ENCODE data around the gene SDCCAG8. TPM values are rescaled to one million over a fixed set of nuclear protein-coding genes. Genes with fewer than 3 reads are reported as not detected.
A peak's percentile ranks its signal among the peaks of the same experiment; 100 is the strongest.

Gene SDCCAG8
- total RNA-seq, 1 donor = 41.0 TPM

DNA sequence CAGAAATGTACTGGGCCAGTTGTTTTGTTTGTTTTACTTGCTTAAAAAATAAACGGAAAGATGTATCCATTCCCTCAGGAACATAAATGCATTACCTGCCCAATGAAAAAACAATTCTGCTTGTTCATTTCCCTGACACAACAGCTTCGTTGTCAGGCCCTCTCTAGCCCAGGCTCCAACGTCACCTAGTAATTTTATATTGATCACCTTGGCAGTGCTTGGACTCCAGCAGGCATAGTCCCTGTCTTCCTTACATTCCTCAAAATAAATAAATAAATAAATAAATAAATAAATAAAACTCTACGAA is 2.0 kb upstream of the SDCCAG8 start:
- no peak for DNase-seq (ENCODE audit: low read depth)
- peak overlapping the region; percentile 85 for H3K4me3 ChIP-seq (ENCODE audit: low read depth, low read length)
- TF ChIP-seq, protein P1, sequence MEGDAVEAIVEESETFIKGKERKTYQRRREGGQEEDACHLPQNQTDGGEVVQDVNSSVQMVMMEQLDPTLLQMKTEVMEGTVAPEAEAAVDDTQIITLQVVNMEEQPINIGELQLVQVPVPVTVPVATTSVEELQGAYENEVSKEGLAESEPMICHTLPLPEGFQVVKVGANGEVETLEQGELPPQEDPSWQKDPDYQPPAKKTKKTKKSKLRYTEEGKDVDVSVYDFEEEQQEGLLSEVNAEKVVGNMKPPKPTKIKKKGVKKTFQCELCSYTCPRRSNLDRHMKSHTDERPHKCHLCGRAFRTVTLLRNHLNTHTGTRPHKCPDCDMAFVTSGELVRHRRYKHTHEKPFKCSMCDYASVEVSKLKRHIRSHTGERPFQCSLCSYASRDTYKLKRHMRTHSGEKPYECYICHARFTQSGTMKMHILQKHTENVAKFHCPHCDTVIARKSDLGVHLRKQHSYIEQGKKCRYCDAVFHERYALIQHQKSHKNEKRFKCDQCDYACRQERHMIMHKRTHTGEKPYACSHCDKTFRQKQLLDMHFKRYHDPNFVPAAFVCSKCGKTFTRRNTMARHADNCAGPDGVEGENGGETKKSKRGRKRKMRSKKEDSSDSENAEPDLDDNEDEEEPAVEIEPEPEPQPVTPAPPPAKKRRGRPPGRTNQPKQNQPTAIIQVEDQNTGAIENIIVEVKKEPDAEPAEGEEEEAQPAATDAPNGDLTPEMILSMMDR (IDR thresholded peaks at IDR 0.05; ENCODE audit: insufficient read depth, low read depth, low read length) = no peak

DNA sequence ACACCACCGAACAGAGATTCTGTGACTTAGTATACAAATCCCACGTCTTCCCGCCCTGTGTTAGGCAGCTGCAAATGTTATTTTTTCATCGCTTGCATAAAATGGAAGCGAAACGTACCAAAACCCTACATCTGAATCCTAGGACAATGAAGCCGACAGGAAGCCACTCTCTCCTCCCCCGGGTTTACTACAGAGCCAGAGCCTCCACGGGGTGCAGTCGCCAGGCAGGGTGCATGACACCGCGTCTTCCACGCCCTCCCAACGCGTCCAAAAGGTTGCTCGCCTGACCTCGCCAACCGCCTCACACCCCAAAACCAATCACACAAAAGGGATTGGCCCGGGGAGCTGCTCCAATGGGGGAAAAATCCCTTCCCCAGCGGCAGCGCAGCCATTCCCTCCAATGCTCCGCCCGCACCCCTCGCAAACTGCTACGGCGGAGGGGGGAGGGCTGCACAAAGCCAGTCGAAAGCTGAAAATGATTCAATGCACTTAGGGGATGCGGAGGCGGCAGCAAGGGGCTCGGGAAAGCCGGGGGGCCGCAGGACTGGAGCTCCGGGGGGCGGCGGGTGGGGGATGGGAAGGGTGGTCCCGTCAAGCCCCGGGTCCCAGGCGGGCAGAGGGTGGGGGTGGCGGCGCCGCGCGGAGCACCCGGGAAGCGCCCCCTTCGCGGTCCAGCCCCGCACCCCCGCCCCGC is 1.5 kb upstream of the SDCCAG8 start:
- TF ChIP-seq, protein P1 (IDR thresholded peaks at IDR 0.05; ENCODE audit: insufficient read depth, low read depth, low read length) = no peak
- DNase-seq (ENCODE audit: low read depth) = peak; percentile 64
- peak overlapping the region; percentile 85 for H3K4me3 ChIP-seq (ENCODE audit: low read depth, low read length)

DNA sequence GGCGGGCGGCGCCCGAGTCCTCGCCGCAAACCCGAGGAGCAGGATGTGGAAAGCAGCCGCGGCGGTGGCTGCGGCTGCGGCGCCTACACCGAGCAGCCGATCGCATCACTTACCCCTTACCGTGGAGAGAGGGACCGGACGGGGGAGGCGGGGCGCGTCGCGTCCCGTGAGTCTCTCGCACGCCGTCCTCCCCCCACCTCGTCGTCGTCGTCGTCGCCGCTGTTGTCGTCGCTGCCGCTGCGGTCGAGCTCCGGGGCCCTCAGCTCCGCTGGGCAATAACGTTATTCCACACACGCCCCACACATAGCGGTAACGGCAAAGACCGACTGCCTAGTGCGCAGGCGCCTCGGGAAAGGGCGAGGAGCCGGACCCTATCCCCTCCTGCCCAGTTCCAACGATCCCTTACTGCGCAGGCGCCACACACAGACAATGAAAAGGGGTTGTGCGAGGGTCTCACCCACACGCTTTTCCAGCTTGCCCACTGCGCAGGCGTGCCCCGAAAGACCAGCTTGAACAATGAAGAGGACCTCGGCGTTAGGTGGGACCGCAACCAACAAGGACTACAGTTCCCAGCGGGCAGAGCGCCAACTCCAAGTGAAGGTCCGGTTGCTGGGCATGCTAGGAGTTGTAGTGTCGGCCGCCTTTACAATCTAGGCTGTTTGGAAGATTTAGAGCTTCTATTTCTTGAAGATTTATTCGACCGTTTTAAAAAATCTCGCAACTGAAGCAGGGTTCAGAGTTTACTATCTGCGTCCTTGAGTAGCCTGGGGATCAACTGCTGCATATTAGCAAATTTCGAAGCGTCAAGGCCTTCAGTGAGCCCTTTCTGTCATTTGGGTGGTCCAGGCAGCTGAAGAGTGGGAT is 682 bp upstream of the SDCCAG8 start, which contains the start of gene CEP170:
Gene CEP170, minus strand, starts transcription at position 355 of the 864 bp plus-strand sequence. CDS start 30,001 bp downstream, outside the sequence.
- TF ChIP-seq, protein P1 (IDR thresholded peaks at IDR 0.05; ENCODE audit: insufficient read depth, low read depth, low read length) = no peak
- DNase-seq (ENCODE audit: low read depth) = peak; percentile 96
- peak within 1 kb of the TSS; percentile 85 for H3K4me3 ChIP-seq (ENCODE audit: low read depth, low read length)

DNA sequence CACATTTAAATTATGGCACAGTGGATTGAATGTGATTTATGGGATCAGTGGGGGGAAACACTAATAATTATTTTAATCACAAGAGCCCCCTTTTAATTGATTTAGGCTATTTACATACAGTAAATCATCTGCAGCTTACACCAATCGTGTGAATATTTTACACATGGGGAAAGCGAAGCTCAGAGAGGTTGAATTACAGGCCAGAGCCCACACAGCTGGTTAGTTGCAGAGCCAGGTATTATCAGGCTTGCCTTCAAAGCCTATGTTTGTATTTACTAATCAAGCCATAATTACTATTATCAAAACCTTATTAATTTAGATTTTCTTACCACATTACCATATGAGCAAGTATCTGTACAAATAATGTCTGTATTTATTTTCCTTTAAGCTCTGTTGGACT is 749 bp downstream of the SDCCAG8 start:
- TF ChIP-seq, protein P1 (IDR thresholded peaks at IDR 0.05; ENCODE audit: insufficient read depth, low read depth, low read length) = no peak
- H3K4me3 ChIP-seq (ENCODE audit: low read depth, low read length) = peak overlapping the region; percentile 85
- no peak for DNase-seq (ENCODE audit: low read depth)

DNA sequence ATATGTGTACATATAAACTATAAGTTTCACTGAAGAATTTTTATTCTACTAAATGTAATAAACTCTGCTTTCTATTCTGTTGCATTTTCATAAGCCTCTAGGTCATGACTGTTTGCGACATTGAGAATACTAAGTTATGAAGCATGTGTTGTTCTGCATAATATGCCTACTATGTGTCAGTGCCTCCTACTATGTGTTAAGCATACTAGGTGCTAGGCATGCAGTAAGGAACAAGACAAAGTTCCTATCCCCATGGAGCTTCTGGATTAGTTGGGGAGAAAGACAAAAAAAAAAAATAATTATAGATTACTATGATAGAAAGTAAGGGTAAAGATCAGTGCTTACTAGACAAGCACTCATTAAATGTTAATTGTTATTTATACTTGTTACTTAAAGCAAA is 1.3 kb downstream of the SDCCAG8 start:
- peak overlapping the region; percentile 85 for H3K4me3 ChIP-seq (ENCODE audit: low read depth, low read length)
- DNase-seq (ENCODE audit: low read depth) = no peak
- TF ChIP-seq, protein P1 (IDR thresholded peaks at IDR 0.05; ENCODE audit: insufficient read depth, low read depth, low read length) = no peak

DNA sequence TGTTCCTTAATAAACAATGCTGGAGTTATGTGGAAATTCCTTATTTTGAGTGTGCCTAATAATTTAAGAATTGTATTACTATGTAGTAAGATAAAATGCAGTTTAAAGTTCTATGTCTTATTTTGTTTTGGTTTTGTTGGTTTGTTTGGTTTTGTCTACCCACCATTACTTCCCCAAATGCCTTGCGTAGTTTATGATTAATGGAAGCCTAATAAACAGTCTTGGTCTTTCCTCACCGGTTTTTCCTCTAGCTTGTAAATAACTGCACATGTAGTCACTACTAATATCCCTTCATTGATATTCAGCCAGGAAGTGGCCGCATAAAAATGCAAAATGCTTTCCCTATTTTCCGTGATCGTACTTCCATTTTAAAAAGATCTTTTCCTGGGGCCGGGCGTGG is 2.9 kb downstream of the SDCCAG8 start:
- TF ChIP-seq, protein P1 (IDR thresholded peaks at IDR 0.05; ENCODE audit: insufficient read depth, low read depth, low read length) = no peak
- H3K4me3 ChIP-seq (ENCODE audit: low read depth, low read length) = no peak overlapping the region
- DNase-seq (ENCODE audit: low read depth) = no peak
